NCI-H2196 treated with DMSO at 0.1 percent for 48 hours (cell line): ENCODE measurements around the gene MERTK.

Experiments used
- DNase-seq: peaks from one replicate; lab custom pipeline; 2025; ENCODE audit not compliant: unreplicated experiment; lab: John Stamatoyannopoulos, UW

The MERTK gene

DNA sequence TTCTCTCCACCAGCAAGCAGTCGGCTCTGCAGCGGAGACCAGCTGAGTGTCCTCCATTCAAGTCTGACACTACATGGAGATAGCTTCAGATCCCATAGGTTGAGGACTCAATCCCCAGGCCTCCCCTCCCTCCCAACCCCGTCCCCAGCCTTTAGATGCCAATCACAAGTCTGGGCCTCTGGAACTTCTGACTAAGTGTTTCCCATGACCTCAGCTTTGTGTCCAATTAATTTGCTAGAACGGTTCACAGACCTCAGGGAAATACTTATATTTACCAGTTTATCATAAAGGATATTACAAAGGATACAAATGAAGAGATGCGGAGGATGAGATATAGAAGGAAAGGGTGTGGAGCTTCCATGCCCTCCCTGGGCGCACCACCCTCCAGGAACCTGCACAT lies 77.4 kb downstream of the MERTK start:
- DNase-seq, result no peak

GRCh38 chr2:111977240-111977639 lies 78.8 kb downstream of the MERTK start:
- DNase-seq, result no peak

GRCh38 chr2:111978452-111979170 lies 80.2 kb downstream of the MERTK start:
- no peak for DNase-seq

DNA sequence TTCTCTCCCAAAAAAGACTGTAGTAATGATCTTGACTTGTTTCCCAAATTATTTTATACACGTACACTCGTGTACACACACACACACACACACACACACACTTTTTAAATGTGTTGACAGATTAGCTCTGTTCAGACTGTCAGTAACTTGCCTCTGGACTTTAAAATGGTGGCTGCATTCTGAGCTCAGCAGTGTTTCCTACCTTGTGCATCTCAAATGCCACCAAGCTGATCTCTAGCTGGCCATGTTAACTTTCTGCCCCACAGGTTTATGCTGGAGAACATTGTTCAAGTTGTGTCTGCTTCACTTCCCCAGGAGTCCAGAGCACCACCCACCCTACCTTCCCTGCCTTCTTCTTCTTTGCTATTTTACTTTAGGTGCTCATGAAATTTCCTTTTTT lies 83.3 kb downstream of the MERTK start:
- DNase-seq, result no peak

- no peak for DNase-seq
Measured at GRCh38 chr2:111982822-111983221, 84.4 kb downstream of the MERTK start.

DNA sequence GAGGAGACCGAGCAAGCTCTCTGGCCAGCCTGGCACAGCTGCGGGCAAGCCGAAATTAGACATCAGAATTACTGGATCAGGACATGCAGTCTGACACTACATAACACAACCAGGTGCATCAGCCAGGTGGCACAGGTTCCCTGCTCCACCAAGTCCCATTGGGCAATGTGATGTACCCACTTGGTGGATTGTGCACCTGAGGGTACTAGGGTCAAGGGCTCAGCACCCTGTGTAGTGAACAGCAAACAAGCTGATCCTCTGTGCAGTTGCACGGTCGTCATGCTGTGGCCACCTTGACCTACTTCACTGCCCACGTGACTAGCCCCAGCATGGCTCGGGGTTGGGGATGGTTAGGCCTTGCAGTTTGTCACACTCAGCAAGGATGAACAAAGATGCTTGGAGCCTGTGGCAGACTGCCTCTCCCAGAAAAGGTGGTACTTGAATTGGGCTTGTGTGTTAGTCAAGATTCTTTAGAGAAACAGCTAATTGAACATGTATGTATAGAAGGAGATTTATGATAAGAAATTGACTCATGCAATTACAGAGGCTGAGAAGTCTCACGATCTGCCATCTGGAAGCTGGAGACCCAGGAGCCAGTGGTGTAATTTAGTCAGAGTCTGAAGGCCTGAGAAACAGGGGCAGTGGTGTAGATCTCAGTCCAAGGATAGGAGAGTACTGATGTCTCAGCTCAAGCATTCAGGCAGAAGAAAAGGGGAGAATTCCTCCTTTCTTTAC lies 85.2 kb downstream of the MERTK start:
- DNase-seq, result no peak

- no peak for DNase-seq
Measured at GRCh38 chr2:111984213-111984604, 85.8 kb downstream of the MERTK start.

- DNase-seq, result no peak
Measured at GRCh38 chr2:111985514-111985913, 87.1 kb downstream of the MERTK start.

GRCh38 chr2:111986116-111986900 lies 87.9 kb downstream of the MERTK start:
- DNase-seq, result no peak

GRCh38 chr2:111990375-111990774 lies 92.0 kb downstream of the MERTK start:
- DNase-seq, result no peak

DNA sequence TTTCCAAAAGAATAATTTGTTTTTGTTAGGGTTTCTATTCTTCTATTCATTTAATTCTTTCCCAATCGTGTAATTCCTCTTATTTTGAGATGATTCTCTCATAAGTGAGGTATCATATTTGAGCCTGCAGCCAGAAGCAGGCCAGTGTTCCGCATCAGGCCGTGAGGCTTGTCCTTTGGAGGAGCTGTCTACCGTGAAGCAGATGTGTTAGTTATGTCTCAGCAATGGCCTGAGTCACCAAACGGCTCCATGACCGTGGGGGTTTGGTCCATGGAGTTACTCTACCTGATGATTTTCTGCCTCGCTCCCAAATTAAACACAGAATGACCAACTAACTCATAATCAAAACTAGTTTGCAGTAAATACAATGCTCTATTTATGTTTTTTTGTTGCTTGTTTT lies 92.4 kb downstream of the MERTK start:
- no peak for DNase-seq

- no peak for DNase-seq
Measured at GRCh38 chr2:111994042-111994441, 95.6 kb downstream of the MERTK start.

GRCh38 chr2:111995148-111995547 lies 96.7 kb downstream of the MERTK start:
- no peak for DNase-seq

- DNase-seq, result no peak
Measured at GRCh38 chr2:111999809-112000208, 101.4 kb downstream of the MERTK start.

GRCh38 chr2:112000399-112001135 lies 102.2 kb downstream of the MERTK start:
- DNase-seq, result no peak

GRCh38 chr2:112001136-112001715 lies 102.8 kb downstream of the MERTK start:
- DNase-seq, result no peak

GRCh38 chr2:112001942-112002341 lies 103.5 kb downstream of the MERTK start:
- no peak for DNase-seq

DNA sequence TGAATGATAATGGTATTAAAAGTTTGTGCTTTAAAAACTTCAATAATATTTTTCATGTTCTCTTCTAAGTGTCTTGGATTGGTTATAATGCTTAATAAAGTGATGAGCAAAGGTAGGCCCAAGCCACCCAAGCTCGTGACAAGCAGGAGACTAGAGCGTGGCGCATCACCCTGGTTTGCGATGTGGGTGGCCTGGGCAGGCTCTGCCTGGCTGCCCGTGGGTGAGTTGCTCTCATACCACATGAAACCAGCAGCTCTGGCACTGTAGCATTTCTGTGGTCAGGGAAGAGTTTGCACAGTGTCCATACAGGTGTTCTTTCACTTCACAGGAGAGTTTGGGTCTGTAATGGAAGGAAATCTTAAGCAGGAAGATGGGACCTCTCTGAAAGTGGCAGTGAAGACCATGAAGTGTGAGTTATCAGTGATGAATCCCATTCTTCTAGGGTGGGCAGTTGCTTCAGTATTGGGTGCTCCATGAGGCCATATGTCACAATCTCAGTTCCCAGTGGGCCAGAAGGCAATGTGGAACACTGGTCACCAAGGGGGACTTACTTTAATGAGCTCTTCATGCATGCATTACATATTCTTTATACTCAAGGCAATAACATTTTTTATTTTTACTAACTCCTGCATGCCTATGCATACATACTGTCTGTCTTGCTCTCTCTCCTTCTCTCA lies 105.3 kb downstream of the MERTK start:
- DNase-seq, result no peak

GRCh38 chr2:112004253-112004645 lies 105.8 kb downstream of the MERTK start:
- DNase-seq, result no peak

DNA sequence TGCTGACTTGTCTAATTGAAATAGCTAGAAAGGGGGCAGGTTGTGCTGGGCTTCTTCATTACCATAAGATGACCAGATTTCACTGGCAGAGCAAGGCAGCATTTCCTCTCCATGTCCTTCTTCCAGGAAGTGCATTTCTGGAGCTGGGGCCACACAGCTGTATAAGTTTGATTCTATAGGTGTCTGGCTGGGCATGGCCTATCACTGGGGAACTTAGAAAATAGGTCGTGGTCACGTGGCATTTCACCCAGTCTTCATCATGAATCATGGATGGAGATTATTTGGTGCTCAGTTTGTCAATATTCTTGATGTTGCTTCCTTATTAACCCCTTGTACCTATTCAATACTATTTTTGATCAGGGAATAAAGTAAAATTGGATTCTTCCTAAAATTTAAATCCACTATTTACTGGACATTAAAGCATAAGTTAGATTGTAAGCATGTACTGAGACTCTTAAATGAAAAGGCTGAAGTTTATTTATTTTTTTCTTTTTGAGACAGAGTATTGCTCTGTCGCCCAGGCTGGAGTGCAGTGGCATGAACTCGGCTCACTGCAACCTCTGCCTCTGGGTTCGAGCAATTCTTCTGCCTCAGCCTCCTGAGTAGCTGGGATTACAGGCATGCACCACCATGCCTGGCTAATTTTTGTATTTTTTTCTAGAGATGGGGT lies 107.1 kb downstream of the MERTK start:
- no peak for DNase-seq
